HepG2 (cell line): Measurements from ENCODE around the gene BBC3. TPM values are rescaled to one million over a fixed set of nuclear protein-coding genes. Genes with fewer than 3 reads are reported as not detected.

Source experiments
- ATF1 ChIP-seq: IDR thresholded peaks from 2 replicates; pipeline ENCODE4 v1.6.1; 2016; ENCODE audit warnings: mild to moderate bottlenecking, control low read depth
- EP300 ChIP-seq, 3 experiments: sonication (generic) in 1 of 3; formaldehyde crosslinking in 1 of 3; IDR thresholded peaks; 2 replicates each; pipeline versions ENCODE4 v1.5.1 to v1.6.1; 2011 to 2020; ENCODE audit warnings: low read depth in 2 of 3, low read length in 2 of 3, borderline replicate concordance in 1 of 3, improper control_type of control experiment in 1 of 3, mild to moderate bottlenecking in 1 of 3, missing genetic modification reagents in 1 of 3, moderate library complexity in 1 of 3
- ETS1 ChIP-seq: sonication (generic); formaldehyde crosslinking; IDR thresholded peaks from 2 replicates; pipeline ENCODE4 v1.4.0; 2020; ENCODE audit warnings: missing genetic modification reagents
- GATAD2A ChIP-seq: IDR thresholded peaks from 2 replicates; pipeline ENCODE4 v1.6.1; 2016
- HMGA1 ChIP-seq: sonication (generic); formaldehyde crosslinking; conservative IDR thresholded peaks from 2 replicates; pipeline ENCODE4 v1.4.0; 2020; ENCODE audit warnings: missing genetic modification reagents
- IRF1 ChIP-seq: sonication (generic); formaldehyde crosslinking; IDR thresholded peaks from 2 replicates; pipeline ENCODE4 v1.4.0; 2020; ENCODE audit warnings: low read depth, mild to moderate bottlenecking, missing genetic modification reagents
- MXD3 ChIP-seq: IDR thresholded peaks from 2 replicates; pipeline ENCODE4 v1.6.1; 2016; ENCODE audit warnings: mild to moderate bottlenecking, missing biosample characterization, missing genetic modification reagents
- TEF ChIP-seq: sonication (generic); formaldehyde crosslinking; IDR thresholded peaks from 2 replicates; pipeline ENCODE4 v1.5.0; 2020; ENCODE audit warnings: missing genetic modification reagents
- TFDP2 ChIP-seq: sonication (generic); formaldehyde crosslinking; IDR thresholded peaks from 2 replicates; pipeline ENCODE4 v1.4.0; 2020; ENCODE audit warnings: missing genetic modification reagents
- ZC3H4 ChIP-seq: sonication (generic); formaldehyde crosslinking; IDR thresholded peaks from 2 replicates; pipeline ENCODE4 v1.4.0; 2020; ENCODE audit warnings: missing genetic modification reagents, borderline replicate concordance
- ZIK1 ChIP-seq: sonication (generic); formaldehyde crosslinking; IDR thresholded peaks from 2 replicates; pipeline ENCODE4 v1.5.0; 2020; ENCODE audit warnings: mild to moderate bottlenecking, low read depth, missing genetic modification reagents, borderline replicate concordance
- ZMAT3 ChIP-seq: sonication (generic); formaldehyde crosslinking; conservative IDR thresholded peaks from 2 replicates; pipeline ENCODE4 v1.7.0; 2021; ENCODE audit warnings: missing genetic modification reagents
- ZMAT5 ChIP-seq: sonication (generic); formaldehyde crosslinking; IDR thresholded peaks from 2 replicates; pipeline ENCODE4 v1.5.0; 2020; ENCODE audit warnings: mild to moderate bottlenecking, low read depth, missing genetic modification reagents, borderline replicate concordance
- ZNF232 ChIP-seq: sonication (generic); formaldehyde crosslinking; IDR thresholded peaks from 2 replicates; pipeline ENCODE4 v1.4.0; 2020; ENCODE audit warnings: missing genetic modification reagents, borderline replicate concordance
- ZNF296 ChIP-seq: sonication (generic); formaldehyde crosslinking; conservative IDR thresholded peaks from 2 replicates; pipeline ENCODE4 v1.5.0; 2020; ENCODE audit warnings: mild to moderate bottlenecking, missing genetic modification reagents
- ZNF383 ChIP-seq: sonication (generic); formaldehyde crosslinking; IDR thresholded peaks from 2 replicates; pipeline ENCODE4 v1.4.0; 2020; ENCODE audit warnings: missing genetic modification reagents, mild to moderate bottlenecking, borderline replicate concordance
- ZNF609 ChIP-seq: sonication (generic); formaldehyde crosslinking; IDR thresholded peaks from 2 replicates; pipeline ENCODE4 v1.4.0; 2020; ENCODE audit warnings: mild to moderate bottlenecking, missing genetic modification reagents, borderline replicate concordance
- ZNF629 ChIP-seq: sonication (generic); formaldehyde crosslinking; conservative IDR thresholded peaks from 2 replicates; pipeline ENCODE4 v1.5.0; 2020; ENCODE audit warnings: missing genetic modification reagents
- ZNF746 ChIP-seq: sonication (generic); formaldehyde crosslinking; IDR thresholded peaks from 2 replicates; pipeline ENCODE4 v1.8.0; 2022; ENCODE audit warnings: mild to moderate bottlenecking, missing genetic modification reagents
- polyA plus RNA-seq, 8 experiments: library from polyadenylated mRNA; depleted of rRNA in 3 of 8; stranded (reverse) in 7 of 8; unstranded in 1 of 8; fragments of >200 nt; fragmentation: Illumina TruSeq in 4 of 8; extraction: Trizol in 4 of 8; gene quantifications; 2 replicates each; pipeline versions ENCODE4 v1.2.1 to v1.2.3, GENCODE V29; 2011 to 2016; ENCODE audit warnings: low read depth in 4 of 8, missing spikeins in 1 of 8, mixed read lengths in 1 of 8; ENCODE audit not compliant: insufficient read depth in 1 of 8
- total RNA-seq, 5 experiments: library from RNA; depleted of rRNA; stranded (reverse); fragments of >200 nt; fragmentation: Illumina TruSeq; extraction: Trizol; gene quantifications; 2 replicates each; pipeline ENCODE4 v1.2.3, GENCODE V29; 2016; ENCODE audit warnings: low read depth in 1 of 5

BBC3 gene
- total and polyA plus RNA-seq, 2 of the 13 experiments (the other 11 are each of a cell fraction or from before 2014, with no cell fraction given): 6.1 to 8.8 TPM

GRCh38 chr19:47247308-47247990 lies 16.4 kb upstream of the BBC3 start (continued):
- TF ChIP-seq GATAD2A (CRISPR knock-in tag) (0 out of 2 replicates have a peak, but pooled peaks have one; percentile 24), TEF (CRISPR knock-in tag) (no peak), MXD3 (CRISPR knock-in tag) (no peak), ATF1 (no peak), IRF1 (CRISPR knock-in tag) (no peak), ZNF746 (no peak), EP300 (IDR thresholded peaks at IDR 0.05; ENCODE audit: low read depth in 2 of 2, low read length in 2 of 2) (no peak), EP300 (CRISPR knock-in tag; IDR thresholded peaks at IDR 0.05; ENCODE audit: borderline replicate concordance) (no peak), ZNF232 (CRISPR knock-in tag) (no peak), ZNF629 (CRISPR knock-in tag) (0 out of 2 replicates have a peak, but pooled peaks have one; percentile 27), ZNF296 (CRISPR knock-in tag) (no peak), TFDP2 (CRISPR knock-in tag) (no peak), ZNF383 (CRISPR knock-in tag) (no peak), ZC3H4 (CRISPR knock-in tag) (no peak), ZMAT5 (CRISPR knock-in tag) (no peak), ZNF609 (CRISPR knock-in tag) (no peak), ETS1 (CRISPR knock-in tag) (no peak), ZMAT3 (CRISPR knock-in tag) (no peak), ZIK1 (no peak), HMGA1 (CRISPR knock-in tag) (no peak)
